Right forelimb (tissue), 1 donor: ENCODE data around the gene NELFCD.
"Not testable (repeated sequence)": the region's sequence is repeated elsewhere in the genome, so short reads cannot be mapped to it uniquely, and the experiment has no call there.

Experiments
- DNase-seq: peaks from one replicate; pipeline ENCODE4 v3.0.0-alpha.2; 2018

The NELFCD gene

GRCh38 chr20:58973866-58974265, 7.2 kb upstream of the NELFCD start:
- no peak for DNase-seq

- DNase-seq = no peak
Measured at GRCh38 chr20:58975353-58975752, 5.7 kb upstream of the NELFCD start.

GRCh38 chr20:58976061-58976730, 4.9 kb upstream of the NELFCD start:
- DNase-seq = no peak

- no peak for DNase-seq
Measured at GRCh38 chr20:58978351-58979190, 2.5 kb upstream of the NELFCD start.

GRCh38 chr20:58981628-58982364, 740 bp downstream of the NELFCD start:
- peak; percentile 51 for DNase-seq

GRCh38 chr20:58982406-58983114, 1.5 kb downstream of the NELFCD start:
- DNase-seq = no peak

GRCh38 chr20:58983115-58983468, 2.0 kb downstream of the NELFCD start:
- DNase-seq = not testable (repeated sequence)

- DNase-seq = no peak
Measured at GRCh38 chr20:58984691-58985090, 3.6 kb downstream of the NELFCD start.

- no peak for DNase-seq
Measured at GRCh38 chr20:58985656-58986055, 4.6 kb downstream of the NELFCD start.

GRCh38 chr20:58986286-58986967, 5.4 kb downstream of the NELFCD start:
- no peak for DNase-seq

- DNase-seq = no peak
Measured at GRCh38 chr20:58986968-58987517, 6.0 kb downstream of the NELFCD start.

- no peak for DNase-seq
Measured at GRCh38 chr20:58987790-58988564, 6.9 kb downstream of the NELFCD start.

GRCh38 chr20:58988565-58988882, 7.5 kb downstream of the NELFCD start:
- DNase-seq = no peak

GRCh38 chr20:58989196-58989595, 8.1 kb downstream of the NELFCD start:
- DNase-seq = no peak

- DNase-seq = peak; percentile 29
Measured at GRCh38 chr20:58990651-58991445, 9.8 kb downstream of the NELFCD start.

GRCh38 chr20:58991715-58992114, 10.7 kb downstream of the NELFCD start:
- DNase-seq = no peak

GRCh38 chr20:58992911-58993310, 11.9 kb downstream of the NELFCD start:
- DNase-seq = no peak

GRCh38 chr20:58993332-58994248, 12.5 kb downstream of the NELFCD start:
- peak; percentile 41 for DNase-seq

- no peak for DNase-seq
Measured at GRCh38 chr20:58994390-58995159, 13.5 kb downstream of the NELFCD start.
